DND-41 (cell line): ENCODE data around the gene SLX1A.
"Not testable (repeated sequence)": the region's sequence is repeated elsewhere in the genome, so short reads cannot be mapped to it uniquely, and the experiment has no call there.

Experiments
- EZH2 ChIP-seq: IDR thresholded peaks from 3 replicates; pipeline ENCODE4 v1.6.1; 2012; ENCODE audit warnings: borderline replicate concordance, low read depth, mild to moderate bottlenecking, moderate library complexity, low read length, inconsistent platforms; ENCODE audit not compliant: severe bottlenecking
- TF ChIP-seq, protein P1 (sequence below): IDR thresholded peaks from 2 replicates; pipeline ENCODE4 v1.5.1; 2012; ENCODE audit warnings: borderline replicate concordance, low read length, moderate library complexity, mild to moderate bottlenecking; ENCODE audit not compliant: poor library complexity, severe bottlenecking; ENCODE audit errors: extremely low read depth

DNA sequence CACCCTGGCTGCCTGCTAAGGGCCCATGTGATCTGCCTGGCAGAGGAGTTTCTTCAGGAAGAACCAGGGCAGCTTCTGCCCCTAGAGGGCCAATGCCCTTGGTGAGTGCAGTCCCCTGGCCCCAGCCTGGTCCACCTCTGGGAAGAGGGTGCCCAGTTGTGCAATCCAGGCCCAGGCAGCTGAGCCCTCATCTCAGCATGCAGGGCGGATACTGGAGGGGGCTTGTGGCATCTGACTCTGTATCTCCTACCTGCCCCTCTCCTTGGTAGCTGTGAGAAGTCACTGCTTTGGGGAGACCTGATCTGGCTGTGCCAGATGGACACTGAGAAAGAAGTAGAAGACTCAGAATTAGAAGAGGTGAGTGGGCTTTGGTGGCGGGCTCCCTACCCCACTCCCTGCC is 3.3 kb downstream of the SLX1A start:
- TF ChIP-seq, protein P1, sequence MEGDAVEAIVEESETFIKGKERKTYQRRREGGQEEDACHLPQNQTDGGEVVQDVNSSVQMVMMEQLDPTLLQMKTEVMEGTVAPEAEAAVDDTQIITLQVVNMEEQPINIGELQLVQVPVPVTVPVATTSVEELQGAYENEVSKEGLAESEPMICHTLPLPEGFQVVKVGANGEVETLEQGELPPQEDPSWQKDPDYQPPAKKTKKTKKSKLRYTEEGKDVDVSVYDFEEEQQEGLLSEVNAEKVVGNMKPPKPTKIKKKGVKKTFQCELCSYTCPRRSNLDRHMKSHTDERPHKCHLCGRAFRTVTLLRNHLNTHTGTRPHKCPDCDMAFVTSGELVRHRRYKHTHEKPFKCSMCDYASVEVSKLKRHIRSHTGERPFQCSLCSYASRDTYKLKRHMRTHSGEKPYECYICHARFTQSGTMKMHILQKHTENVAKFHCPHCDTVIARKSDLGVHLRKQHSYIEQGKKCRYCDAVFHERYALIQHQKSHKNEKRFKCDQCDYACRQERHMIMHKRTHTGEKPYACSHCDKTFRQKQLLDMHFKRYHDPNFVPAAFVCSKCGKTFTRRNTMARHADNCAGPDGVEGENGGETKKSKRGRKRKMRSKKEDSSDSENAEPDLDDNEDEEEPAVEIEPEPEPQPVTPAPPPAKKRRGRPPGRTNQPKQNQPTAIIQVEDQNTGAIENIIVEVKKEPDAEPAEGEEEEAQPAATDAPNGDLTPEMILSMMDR: not testable (repeated sequence)
- TF ChIP-seq EZH2: not testable (repeated sequence)
